Measurements from ENCODE around the gene CTSC. TPM values are rescaled to one million over a fixed set of nuclear protein-coding genes. Genes with fewer than 3 reads are reported as not detected.

CTSC gene
- polyA plus RNA-seq, 1 of the 3 experiments (the other 2 are of a cell fraction): 104 TPM

- Histone ChIP-seq H3K4me1 (ENCODE audit: control insufficient read depth in 1 of 2, insufficient read depth in 2 of 2, low read depth in 1 of 2, low read length in 1 of 2) (no peaks in the 10 kb centered on the region), H3K9me3 (no peaks in the 10 kb centered on the region), H3K79me2 (ENCODE audit: insufficient read depth) (no peaks in the 10 kb centered on the region), H4K20me1 (ENCODE audit: insufficient read depth) (no peaks in the 10 kb centered on the region), H3K9ac (no peak overlapping the region), H3K27me3 (ENCODE audit: insufficient read depth) (no peaks in the 10 kb centered on the region), H3K9me2 (no peaks in the 10 kb centered on the region), H3K4me2 (no peak overlapping the region), H3K4me3 (ENCODE audit: low read depth in 2 of 2, low read length in 1 of 2) (no peak overlapping the region), H3F3A (replicated peaks; ENCODE audit: insufficient read depth) (no peaks in the 10 kb centered on the region), H2AFZ (ENCODE audit: low read depth) (no peak overlapping the region), H3K27ac (ENCODE audit: low read depth in 2 of 2, low read length in 1 of 2) (no peak overlapping the region), H3K36me3 (replicated peaks in 1 of 2; ENCODE audit: control insufficient read depth in 1 of 2, insufficient read depth in 2 of 2, low read length in 1 of 2) (no peaks in the 10 kb centered on the region)
- WGBS (ENCODE audit: low lambda C conversion rate): 75% methylated on average over 1 of the region's 1 CpG
- TF ChIP-seq GATA2 (CRISPR knock-in tag; IDR thresholded peaks at IDR 0.05) (no peak), TAF1 (IDR thresholded peaks at IDR 0.05; ENCODE audit: borderline replicate concordance, low read depth, low read length) (no peak), SMC3 (IDR thresholded peaks at IDR 0.05; ENCODE audit: low read depth, low read length) (no peak), SIN3A (IDR thresholded peaks at IDR 0.05; ENCODE audit: borderline replicate concordance, low read depth, low read length) (no peak), IRF3 (IDR thresholded peaks at IDR 0.05; ENCODE audit: low read depth, low read length) (no peak), REST (IDR thresholded peaks at IDR 0.05; ENCODE audit: low read depth, low read length) (no peak), JUND (IDR thresholded peaks at IDR 0.05) (no peak), ELF1 (IDR thresholded peaks at IDR 0.05) (no peak), RAD21 (IDR thresholded peaks at IDR 0.05; ENCODE audit: low read length) (no peak), NRF1 (IDR thresholded peaks at IDR 0.05; ENCODE audit: low read depth, low read length) (no peak), TCF12 (IDR thresholded peaks at IDR 0.05) (no peak), CTCF (IDR thresholded peaks at IDR 0.05) (no peak)
- TF ChIP-seq, protein P1, sequence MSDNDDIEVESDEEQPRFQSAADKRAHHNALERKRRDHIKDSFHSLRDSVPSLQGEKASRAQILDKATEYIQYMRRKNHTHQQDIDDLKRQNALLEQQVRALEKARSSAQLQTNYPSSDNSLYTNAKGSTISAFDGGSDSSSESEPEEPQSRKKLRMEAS (IDR thresholded peaks at IDR 0.05; ENCODE audit: low read depth): no peak
- ChIA-PET POLR2A (no interaction called here), CTCF (no interaction called here)
- DNase-seq: no peak
These were observed 70.6 kb downstream of the CTSC start for GRCh38 chr11:88266919-88267318.
